Lower leg skin (tissue), 4 donors: ENCODE data around the gene C9orf85. TPM values are rescaled to one million over a fixed set of nuclear protein-coding genes. Genes with fewer than 3 reads are reported as not detected.

ENCODE experiments used
- DNase-seq, 2 donors: peaks; one replicate each; pipeline ENCODE4 v3.0.0-alpha.2; 2019; ENCODE audit warnings: low spot score in 2 of 2
- H3K4me3 ChIP-seq: fragments of 200-600 bp; sonication (generic); 2 replicates; pipeline ENCODE4 v1.5.1; 2017; ENCODE audit warnings: mild to moderate bottlenecking, low read depth; ENCODE audit not compliant: poor library complexity, severe bottlenecking
- CTCF ChIP-seq, 3 donors: fragments of 450-650 bp; IDR thresholded peaks; one replicate each; pipeline ENCODE4 v1.5.1; 2016; ENCODE audit warnings: antibody characterized with exemption in 3 of 3, mild to moderate bottlenecking in 3 of 3, moderate library complexity in 2 of 3
- POLR2A ChIP-seq, 2 donors: fragments of 450-650 bp; IDR thresholded peaks; one replicate each; pipeline ENCODE4 v1.6.1; 2016 to 2017; ENCODE audit warnings: antibody characterized with exemption in 2 of 2, mild to moderate bottlenecking in 1 of 2, moderate library complexity in 1 of 2
- WGBS, 2 donors: methylation state at CpG; one replicate each; pipeline ENCODE4 v1.1.5; 2018; 5-methylcytosine and 5-hydroxymethylcytosine counted together
- intact Hi-C: fragments of 100-400 bp; cut with DNase I; formaldehyde crosslinking; loops from one replicate; pipeline ENCODE4 v1.15.0; 2023; ENCODE audit warnings: low total_unique reads
- total RNA-seq, 4 donors: library from RNA; depleted of rRNA; stranded (reverse); fragments of >200 nt; gene quantifications; one replicate each; pipeline ENCODE4 v1.1.0, GENCODE V29; 2016

The C9orf85 gene
- total RNA-seq, 4 donors from 2014 or later: 7.9 to 17.3 (median 11.5) TPM

DNA sequence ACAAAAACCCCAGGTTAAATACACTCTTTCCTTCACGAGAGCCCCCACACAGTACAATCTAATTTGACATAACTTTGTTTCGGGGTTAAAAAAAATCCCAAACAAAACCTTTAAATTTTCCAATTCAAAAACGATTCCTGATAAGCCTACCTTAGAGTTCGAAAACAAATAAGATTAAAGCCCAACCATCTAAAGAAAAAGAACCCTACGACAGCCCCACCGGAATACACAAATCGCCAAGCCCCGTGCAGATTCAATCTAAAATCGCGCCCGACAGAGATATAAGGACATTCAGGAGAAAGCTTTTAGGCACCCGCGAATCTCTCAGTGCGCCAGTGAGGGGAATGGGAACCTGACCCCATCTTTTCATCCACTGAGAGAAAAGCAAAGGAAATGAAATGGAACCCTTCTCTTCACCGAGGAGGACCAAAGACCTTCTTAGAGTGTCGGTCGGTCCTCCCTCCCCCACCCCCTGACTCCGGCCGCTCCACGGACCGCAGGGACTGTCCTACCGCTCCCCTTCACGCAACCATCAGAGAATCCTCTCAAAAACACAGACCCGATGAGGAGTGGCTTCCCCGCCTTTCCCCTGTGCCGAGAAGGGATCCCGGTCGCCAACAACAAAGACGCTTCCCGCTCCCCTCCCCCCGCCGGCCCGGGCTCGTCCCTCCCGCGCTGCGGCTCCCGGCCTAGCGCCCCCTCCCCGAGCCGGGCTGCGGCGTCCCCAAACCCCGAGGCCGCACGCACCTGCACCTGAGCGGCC lies 1.4 kb upstream of the C9orf85 start:
- intact Hi-C loops: no loop called here
- peak overlapping the region; percentile 97 for H3K4me3 ChIP-seq
- WGBS, 2 donors: 0 to 2% methylated on average over 40 to 44 of the region's 47 CpGs
- TF ChIP-seq POLR2A (IDR thresholded peaks at IDR 0.05): no peak
- no peak for TF ChIP-seq CTCF (IDR thresholded peaks at IDR 0.05)
- DNase-seq: peak; percentile 38 to 90

DNA sequence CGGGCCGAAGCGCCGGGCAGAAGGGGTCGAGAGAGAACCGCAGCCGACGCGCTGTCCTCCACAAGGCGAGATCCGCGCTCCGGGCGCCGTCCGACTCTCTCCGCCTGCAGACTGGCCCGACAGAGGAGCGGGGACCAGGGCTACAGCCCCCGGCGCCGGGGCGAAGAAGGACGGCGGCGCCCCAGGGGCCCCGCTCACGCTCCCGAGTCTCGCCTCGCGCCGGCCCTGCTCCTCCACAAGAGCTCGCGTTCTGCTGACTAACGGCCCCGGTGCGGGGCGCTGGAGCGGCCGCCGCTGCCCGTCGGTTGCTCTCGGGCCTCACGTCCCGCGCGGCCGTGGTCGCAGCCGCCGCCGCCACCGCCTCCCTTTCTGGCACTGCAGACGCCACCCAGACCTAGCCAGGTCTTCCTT lies 784 bp upstream of the C9orf85 start:
- intact Hi-C loops: no loop called here
- TF ChIP-seq CTCF (IDR thresholded peaks at IDR 0.05): no peak
- no peak for TF ChIP-seq POLR2A (IDR thresholded peaks at IDR 0.05)
- H3K4me3 ChIP-seq: peak overlapping the region; percentile 97
- WGBS, 2 donors: 0 to 1% methylated on average over 32 to 41 of the region's 56 CpGs
- peak in 1 of 2 donors; percentile 90 for DNase-seq

DNA sequence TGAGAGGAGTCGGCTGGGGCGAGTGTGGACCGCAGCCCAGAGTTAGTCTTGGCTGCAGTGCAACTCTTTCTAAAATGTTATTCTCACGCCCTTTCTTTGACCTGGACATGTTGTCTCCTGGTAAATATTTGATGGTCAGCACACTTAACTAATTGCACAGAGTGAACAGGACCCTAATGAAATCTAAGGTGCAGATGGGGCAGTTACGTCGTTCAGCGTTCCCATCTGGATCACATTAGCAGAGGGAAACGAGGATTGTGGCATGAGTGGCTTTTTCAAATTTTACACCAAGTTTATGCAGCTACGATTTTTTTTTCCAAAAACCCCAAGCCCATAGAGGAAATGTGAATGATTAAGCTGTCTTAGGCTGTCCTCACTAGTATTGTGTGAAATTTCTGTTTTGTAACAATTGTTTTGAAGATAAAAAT lies 483 bp downstream of the C9orf85 start:
- intact Hi-C loops: no loop called here
- TF ChIP-seq CTCF (IDR thresholded peaks at IDR 0.05) (no peak), POLR2A (IDR thresholded peaks at IDR 0.05) (no peak)
- DNase-seq: no peak
- 0% methylated on average over 9 of the region's 9 CpGs for WGBS, 2 donors
- peak overlapping the region; percentile 64 for H3K4me3 ChIP-seq

- DNase-seq: no peak
- intact Hi-C loops: no loop called here
- TF ChIP-seq POLR2A (IDR thresholded peaks at IDR 0.05) (no peak), CTCF (IDR thresholded peaks at IDR 0.05) (no peak)
- H3K4me3 ChIP-seq: no peak overlapping the region
These were observed 4.1 kb downstream of the C9orf85 start for GRCh38 chr9:71915495-71915894.

DNA sequence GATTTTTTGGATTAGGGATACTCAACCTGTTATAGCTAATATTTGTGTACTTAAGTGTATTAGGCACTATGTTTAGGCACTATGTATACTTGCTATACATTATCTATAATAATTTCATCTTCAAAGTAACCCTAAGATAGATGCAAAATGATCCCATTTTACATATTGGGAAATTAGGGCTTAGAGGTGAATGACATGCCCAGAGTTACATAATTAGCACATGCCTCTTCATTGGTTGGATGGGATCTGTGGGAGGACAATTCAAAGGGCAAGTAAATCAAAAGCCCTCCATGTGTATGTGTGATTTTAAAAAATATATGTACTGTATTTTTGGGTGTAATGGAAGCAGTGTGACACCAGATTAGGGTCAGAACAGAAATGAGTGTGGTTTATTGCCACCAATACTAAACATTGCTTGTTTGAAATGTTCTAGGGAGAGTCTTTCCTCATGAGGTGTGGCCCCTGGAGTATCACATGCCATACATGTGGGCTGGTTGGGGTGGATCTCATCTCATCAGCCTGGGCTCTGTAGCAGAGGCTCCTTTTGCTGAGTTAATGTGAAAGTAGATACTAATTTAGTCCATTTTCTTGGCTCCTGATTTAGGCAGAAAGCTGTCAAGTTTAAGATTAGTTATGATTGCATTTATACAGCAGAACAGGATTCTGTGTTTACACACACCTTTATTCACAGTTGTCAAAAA lies 5.5 kb downstream of the C9orf85 start:
- TF ChIP-seq POLR2A (IDR thresholded peaks at IDR 0.05) (no peak), CTCF (IDR thresholded peaks at IDR 0.05) (no peak)
- no peak overlapping the region for H3K4me3 ChIP-seq
- DNase-seq: no peak
- intact Hi-C loops: no loop called here
